AG04449 (cell line): ENCODE data around the gene MAGI1.
"Not testable (repeated sequence)": the region's sequence is repeated elsewhere in the genome, so short reads cannot be mapped to it uniquely, and the experiment has no call there.

Experiments used
- CTCF ChIA-PET: fragments of 350-600 bp; formaldehyde crosslinking; extraction: SDS; loops from one replicate; lab custom pipeline; 2021; ENCODE audit warnings: antibody characterized with exemption; lab: Yijun Ruan, JAX
- POLR2A ChIA-PET: fragments of 400-600, 350-600 bp; formaldehyde crosslinking; extraction: SDS; loops from one replicate; lab custom pipeline; 2020; ENCODE audit warnings: antibody characterized with exemption, inconsistent platforms; lab: Yijun Ruan, JAX
- DNase-seq: peaks from one replicate; pipeline ENCODE4 v3.0.0-alpha.2; 2010; ENCODE audit warnings: low read depth, low spot score
- H3K4me3 ChIP-seq: 2 replicates; pipeline ENCODE4 v1.5.1; 2011; ENCODE audit warnings: low read depth, mild to moderate bottlenecking, control low read depth, low read length
- TF ChIP-seq, protein P1 (sequence below): IDR thresholded peaks from one replicate; pipeline ENCODE4 v1.5.1; 2011; ENCODE audit warnings: mild to moderate bottlenecking, moderate library complexity, low read length, control low read depth, inconsistent platforms; ENCODE audit not compliant: insufficient read depth; ENCODE audit errors: missing control alignments

MAGI1 gene

DNA sequence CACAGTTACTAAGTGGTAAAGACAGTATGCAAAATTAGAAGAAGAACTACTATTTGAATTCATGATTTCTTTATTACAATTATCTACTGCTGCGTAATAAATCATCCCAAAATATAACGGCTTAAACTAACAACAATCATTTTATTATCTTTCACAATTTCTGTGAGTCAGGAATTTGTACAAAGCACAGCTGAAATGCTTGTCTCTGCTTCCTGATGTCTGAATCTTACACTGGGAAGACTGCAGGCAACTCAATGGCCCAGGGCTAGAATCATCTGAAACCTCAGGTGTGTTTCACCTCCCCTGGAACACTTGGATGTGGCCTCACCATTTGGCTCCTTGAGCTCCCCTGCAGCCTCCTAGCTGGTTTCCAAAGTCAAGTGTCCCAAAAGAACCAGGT lies 145.1 kb downstream of the MAGI1 start:
- ChIA-PET CTCF (interaction anchor here (0.6 to 1.4 kb wide), 2 partner anchors 9 to 101 kb away, joined by 3 read pairs; no protein-coding TSS in a partner anchor), POLR2A (no interaction called here)
- TF ChIP-seq, protein P1, sequence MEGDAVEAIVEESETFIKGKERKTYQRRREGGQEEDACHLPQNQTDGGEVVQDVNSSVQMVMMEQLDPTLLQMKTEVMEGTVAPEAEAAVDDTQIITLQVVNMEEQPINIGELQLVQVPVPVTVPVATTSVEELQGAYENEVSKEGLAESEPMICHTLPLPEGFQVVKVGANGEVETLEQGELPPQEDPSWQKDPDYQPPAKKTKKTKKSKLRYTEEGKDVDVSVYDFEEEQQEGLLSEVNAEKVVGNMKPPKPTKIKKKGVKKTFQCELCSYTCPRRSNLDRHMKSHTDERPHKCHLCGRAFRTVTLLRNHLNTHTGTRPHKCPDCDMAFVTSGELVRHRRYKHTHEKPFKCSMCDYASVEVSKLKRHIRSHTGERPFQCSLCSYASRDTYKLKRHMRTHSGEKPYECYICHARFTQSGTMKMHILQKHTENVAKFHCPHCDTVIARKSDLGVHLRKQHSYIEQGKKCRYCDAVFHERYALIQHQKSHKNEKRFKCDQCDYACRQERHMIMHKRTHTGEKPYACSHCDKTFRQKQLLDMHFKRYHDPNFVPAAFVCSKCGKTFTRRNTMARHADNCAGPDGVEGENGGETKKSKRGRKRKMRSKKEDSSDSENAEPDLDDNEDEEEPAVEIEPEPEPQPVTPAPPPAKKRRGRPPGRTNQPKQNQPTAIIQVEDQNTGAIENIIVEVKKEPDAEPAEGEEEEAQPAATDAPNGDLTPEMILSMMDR: no peak
- no peak for DNase-seq
- no peak overlapping the region for H3K4me3 ChIP-seq

DNA sequence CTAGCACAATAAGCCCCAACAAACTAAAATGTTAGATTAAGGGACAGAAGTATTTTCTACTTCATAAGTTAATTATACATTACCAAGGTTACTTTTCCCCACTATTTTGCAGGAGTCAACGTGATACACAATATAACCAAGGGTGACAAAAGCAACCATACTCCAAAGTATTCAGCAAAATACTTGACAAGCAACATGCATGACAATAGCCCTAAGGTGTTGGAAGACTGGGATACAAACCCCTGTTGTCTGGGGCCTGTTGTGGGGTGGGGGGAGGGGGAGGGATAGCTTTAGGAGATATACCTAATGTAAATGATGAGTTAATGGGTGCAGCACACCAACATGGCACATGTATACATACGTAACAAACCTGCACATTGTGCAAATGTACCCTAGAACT lies 147.2 kb downstream of the MAGI1 start:
- H3K4me3 ChIP-seq, DNase-seq, CTCF ChIA-PET, POLR2A ChIA-PET: not testable (repeated sequence)

DNA sequence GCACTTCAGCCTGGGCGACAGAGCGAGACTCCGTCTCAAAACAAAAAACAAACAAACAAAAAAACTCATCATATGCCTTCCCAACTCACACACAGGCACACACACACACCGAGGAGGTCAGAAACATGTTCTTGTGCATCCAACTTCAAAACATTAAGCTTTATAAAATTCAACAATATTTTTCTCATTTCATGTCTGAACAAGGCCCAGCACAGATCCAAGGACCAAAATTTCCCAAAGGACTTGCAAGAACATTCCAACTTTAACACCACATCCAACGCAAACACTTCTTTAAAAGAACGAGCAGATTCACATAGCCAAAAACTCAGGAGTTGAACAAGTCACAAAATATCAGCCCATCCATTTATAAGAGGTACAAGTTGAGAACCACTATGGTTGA lies 148.4 kb downstream of the MAGI1 start:
- TF ChIP-seq, protein P1: no peak
- no peak overlapping the region for H3K4me3 ChIP-seq
- ChIA-PET POLR2A (no interaction called here), CTCF (interaction anchor here (1.1 to 1.3 kb wide), 3 partner anchors 8 to 75 kb away, joined by 3 to 4 read pairs (median 3); no protein-coding TSS in a partner anchor)
- DNase-seq: no peak

DNA sequence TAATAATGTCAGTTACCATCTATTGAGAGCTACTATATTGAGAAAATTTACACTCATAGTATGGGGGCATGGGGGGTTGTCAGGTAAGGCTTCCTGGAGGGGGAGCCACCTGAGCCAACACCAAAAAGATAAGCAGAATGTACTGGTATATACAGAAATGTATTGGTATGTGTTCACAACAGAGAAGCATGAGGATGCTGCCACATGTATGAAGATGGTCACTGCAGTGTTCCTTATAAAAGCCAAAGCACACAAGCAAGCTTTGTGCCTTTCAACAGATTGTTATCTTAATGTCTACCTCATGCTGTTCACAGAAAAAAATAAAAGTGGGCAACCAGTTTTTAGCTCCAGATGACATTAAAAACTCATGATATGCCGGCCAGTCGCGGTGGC lies 149.0 kb downstream of the MAGI1 start:
- TF ChIP-seq, protein P1: no peak
- CTCF ChIA-PET: interaction anchor here (0.6 to 1.3 kb wide), 3 partner anchors 15 to 75 kb away, joined by 3 read pairs; no protein-coding TSS in a partner anchor
- DNase-seq: no peak
- no peak overlapping the region for H3K4me3 ChIP-seq
- POLR2A ChIA-PET: interaction anchor here (1.0 kb wide), 1 partner anchor 56 kb away, joined by 3 read pairs; no protein-coding TSS in a partner anchor

DNA sequence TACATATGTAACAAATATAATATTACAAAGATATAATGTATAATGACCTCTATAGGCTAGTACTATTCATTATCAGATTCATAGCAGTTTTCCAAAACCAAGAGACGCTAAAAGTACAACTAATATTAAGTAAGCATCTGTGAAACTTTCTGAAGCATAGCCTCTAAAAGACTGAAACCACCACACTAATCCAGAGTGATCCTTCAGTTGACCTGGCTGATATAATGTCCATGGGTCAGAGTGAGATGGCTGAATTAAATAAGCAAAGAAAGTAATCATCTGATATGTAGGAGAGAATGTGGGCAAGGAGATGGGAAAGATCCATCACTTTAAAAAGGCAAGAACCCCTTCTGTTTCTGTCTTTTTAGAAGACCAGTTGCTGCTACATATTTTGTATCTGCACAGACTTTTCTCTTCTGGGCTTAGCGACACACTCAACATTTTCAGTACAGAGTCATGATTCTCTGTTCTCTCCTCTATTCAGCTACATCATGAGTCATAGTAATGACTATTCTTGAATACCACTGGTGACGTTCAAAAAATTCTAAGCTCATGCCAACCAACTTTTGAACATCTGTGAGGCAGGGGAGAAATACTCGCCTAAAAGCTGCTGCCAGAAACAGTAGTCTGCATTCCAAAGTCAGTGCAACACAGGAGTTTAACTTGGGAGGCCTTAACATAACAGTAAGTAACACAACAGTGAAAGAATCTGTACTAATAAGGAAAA lies 149.6 kb downstream of the MAGI1 start:
- ChIA-PET POLR2A (interaction anchor here (0.5 to 1.0 kb wide), 3 partner anchors 55 to 103 kb away, joined by 3 to 5 read pairs (median 3); no protein-coding TSS in a partner anchor), CTCF (interaction anchor here (0.6 to 1.3 kb wide), 4 partner anchors 16 to 74 kb away, joined by 3 read pairs; no protein-coding TSS in a partner anchor)
- peak; percentile 93 for DNase-seq

DNA sequence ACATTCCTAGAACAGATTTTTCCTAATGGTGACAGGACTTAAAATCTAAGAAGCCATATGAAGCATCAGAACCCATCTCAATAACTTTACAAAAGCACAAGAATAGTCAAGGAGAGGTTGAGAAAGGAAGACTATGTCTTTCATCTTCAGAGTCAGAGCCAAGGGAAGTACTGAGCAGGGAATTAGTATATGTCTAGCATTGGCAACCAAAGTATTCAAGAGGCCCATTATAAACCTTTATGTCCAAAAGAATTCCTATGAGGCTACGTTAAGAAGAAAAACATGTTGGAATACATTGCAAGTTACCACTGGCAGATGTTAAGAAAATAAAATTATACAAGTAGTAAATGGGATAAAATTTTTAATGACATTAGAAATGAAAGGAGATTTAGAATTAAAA lies 150.5 kb downstream of the MAGI1 start:
- ChIA-PET CTCF (interaction anchor here (1.1 kb wide), 1 partner anchor 17 kb away, joined by 3 read pairs; no protein-coding TSS in a partner anchor), POLR2A (no interaction called here)
- TF ChIP-seq, protein P1: no peak
- DNase-seq: no peak
- H3K4me3 ChIP-seq: no peak overlapping the region

More for the DNA sequence above, 149.6 kb downstream of the MAGI1 start:
- H3K4me3 ChIP-seq: no peak overlapping the region
- TF ChIP-seq, protein P1: no peak
